ENCODE measurements around the gene OR51F2.
"Not testable (repeated sequence)": the region's sequence is repeated elsewhere in the genome, so short reads cannot be mapped to it uniquely, and the experiment has no call there.

OR51F2 gene, protein sequence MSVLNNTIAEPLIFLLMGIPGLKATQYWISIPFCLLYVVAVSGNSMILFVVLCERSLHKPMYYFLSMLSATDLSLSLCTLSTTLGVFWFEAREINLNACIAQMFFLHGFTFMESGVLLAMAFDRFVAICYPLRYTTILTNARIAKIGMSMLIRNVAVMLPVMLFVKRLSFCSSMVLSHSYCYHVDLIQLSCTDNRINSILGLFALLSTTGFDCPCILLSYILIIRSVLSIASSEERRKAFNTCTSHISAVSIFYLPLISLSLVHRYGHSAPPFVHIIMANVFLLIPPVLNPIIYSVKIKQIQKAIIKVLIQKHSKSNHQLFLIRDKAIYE

DNA sequence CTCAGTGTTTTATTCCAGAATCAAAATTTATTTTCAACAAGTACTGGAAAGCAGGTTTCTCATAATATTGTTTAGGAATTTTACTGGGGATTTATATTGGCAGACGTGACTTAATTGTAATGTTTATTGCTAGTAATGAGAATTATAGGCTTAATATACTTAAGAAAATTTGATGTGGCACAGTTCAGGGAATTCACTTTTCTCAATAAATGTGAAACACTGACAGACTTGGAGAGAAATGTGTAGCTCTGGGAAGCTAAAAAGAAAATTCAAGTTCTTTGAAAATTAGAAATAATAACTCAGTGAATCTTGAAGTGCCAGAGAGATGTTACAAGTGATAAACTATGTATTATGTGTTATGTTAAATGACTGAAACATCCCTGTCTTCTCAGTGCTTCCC is at the start of gene OR51F2:
Gene OR51F2 (plus strand): TSS at position 301 of the 400 bp plus-strand sequence. CDS start 101 bp downstream, outside the sequence.
- no peak for DNase-seq

DNA sequence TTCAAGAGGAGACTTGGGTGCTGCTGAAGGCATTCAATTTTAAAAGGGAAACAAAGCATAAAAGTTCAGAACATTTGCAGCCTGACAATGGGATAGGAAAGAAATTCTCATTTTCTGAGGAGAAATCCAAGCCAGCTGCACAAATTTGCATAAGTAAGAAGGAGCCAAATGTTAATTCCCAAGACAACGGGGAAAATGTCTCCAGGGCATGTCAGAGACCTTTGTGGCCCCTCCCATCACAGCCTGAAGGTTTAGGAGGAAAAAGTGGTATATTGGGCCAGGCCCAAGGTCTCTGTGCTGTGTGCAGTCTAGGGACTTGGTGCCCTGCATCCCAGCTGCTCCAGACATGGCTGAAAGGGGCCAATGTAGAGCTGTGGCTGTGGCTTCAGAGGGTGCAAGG is 38.7 kb upstream of the OR51F2 start:
- DNase-seq = no peak

DNA sequence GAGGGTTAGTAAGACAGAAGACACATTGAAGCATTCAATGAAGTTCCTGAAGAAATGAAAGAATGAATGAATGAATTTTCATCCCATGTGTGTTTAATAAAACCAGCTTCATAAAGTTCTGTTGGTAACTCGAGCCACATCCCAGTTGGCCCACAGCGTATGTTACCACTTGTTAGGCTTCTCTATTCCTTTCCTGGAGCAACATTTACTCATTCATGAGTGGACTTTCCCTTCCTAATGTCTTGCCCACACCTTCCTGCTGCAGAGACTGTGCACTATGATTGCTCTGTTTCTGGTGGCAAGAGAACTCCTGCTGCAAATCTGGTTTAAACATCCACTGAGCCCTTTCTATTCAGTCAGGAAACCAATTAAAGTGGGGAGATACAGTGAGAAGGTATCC is 23.9 kb upstream of the OR51F2 start:
- DNase-seq = no peak

DNA sequence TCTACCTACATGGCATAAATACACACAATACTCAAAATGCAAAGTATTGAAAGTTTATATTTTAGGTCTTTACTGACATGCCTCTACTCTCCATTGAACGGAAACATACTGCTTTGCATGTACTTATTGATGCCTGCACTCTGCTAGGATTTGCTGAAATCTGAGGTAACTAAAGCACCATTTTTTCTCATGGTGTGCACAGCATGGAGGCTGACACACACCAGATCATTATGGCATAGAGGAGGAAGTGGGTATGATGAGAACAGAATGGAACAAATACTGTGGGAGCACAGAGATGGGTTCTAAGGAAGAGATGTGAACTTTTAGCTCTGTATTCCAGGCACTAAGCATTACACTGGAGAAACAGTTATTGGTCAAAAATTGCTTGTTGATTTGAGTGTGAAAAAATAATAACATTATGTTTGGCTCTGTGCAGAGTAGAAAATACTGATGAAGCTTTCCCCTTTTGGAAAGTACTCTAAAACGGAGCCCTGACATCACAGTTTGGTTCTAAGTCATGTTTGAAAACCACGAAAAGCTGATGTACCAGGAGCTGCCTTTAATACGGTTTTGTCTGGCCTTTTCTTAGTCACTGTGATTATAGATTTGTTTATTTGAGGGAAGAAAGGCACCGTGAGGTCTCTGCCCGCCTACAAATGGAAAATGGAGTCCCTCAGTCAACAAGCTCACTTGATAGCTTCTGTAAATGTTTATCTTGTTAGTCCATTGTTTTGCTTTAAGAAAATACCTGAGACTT is 22.5 kb upstream of the OR51F2 start:
- peak; percentile 12 for DNase-seq

DNA sequence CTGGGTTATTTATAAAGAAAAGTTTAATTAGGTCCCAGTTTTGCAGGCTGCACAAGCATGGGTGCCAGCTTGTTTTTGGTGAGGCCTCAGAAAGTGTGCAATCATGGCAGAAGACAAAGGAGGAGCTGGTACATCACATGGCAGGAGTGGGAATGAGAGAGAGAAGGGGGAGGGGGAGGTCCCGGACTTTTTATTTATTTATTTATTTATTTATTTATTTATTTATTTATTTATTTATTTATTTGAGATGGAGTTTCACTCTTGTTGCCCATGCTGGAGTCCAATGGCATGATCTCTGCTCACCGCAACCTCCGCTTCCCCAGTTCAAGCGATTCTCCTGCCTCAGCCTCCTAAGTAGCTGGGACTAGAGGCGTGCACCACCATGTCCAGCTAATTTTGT is 19.8 kb upstream of the OR51F2 start:
- not testable (repeated sequence) for DNase-seq

DNA sequence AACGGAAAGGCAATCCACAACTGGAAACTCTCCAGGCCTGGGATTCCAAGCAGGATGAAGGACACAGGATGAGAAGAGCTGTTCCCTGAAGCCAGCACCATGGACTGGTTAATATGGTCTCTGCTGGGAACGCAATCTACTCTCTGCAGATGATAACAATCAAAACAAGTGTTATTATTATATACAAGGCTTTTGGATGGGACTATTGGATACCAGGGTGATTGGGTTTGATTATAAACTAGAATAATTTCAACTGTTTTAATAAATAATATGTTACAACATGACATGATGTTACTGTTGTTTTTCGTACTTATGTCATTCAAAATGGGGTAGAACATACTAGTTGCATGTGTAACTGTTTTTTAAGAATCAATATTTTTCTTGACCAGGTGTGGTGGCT is 16.8 kb upstream of the OR51F2 start, which contains the start of gene OR52R1:
Gene OR52R1 (minus strand): TSS at position 101 of the 400 bp plus-strand sequence. CDS start 0 bp downstream, at position 101.
- DNase-seq = no peak

DNA sequence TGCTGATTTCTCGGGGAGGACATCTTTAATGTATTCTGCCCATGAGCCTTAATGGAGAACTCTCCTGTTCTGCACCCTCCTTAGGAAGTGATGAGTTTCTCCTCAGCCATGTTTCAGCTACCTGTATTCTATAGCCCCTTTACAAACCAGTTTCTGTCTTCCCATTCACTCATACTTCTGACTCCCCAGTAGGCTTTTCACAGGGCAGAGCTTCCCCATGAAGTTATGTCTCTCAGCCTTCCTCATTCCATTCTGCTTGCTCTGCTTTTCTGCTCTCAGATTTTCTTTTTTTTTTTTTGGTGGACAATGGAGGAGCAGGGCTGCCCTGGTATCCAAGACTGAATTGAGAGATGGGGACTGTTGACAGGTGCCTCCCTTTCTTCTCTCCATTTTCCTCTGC is 12.6 kb upstream of the OR51F2 start:
- DNase-seq = no peak

DNA sequence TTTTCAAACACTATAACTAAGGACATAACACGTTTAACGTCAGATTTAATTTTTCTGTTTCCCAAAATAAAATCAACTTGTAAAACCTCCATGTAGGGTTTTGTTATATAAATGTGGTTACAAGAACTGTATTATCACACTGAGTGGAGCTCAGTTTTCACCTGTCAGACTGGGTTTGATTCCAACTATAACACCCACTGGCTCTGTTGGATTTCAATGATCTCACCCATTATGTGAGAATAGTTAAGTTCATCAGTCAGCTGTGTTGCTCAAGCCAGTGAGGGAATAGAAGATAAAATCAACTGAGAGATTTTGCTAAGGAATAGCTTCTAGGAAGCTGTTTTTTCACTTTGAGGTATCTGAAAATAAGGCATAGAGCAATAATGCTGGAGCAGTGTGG is 11.9 kb upstream of the OR51F2 start:
- no peak for DNase-seq

DNA sequence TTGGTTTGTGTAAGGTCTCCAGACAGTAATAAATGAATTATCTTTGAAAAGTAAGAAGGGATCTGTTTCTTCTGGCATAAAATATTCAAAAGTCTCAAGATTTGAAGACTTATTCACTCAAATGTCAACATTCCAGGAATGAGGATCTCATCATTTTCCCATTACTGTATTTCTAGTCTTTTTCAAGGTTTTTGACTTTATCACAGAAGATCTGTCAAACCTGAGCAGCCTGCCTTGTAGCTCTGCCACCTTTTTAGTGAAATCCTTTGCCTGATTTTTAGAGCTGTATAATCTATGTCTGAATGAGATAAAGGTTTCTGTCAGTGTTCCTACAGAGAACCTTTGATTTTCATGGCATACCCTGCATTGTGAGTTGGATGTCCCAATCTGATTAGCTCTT is 4.0 kb downstream of the OR51F2 start:
- DNase-seq = no peak

DNA sequence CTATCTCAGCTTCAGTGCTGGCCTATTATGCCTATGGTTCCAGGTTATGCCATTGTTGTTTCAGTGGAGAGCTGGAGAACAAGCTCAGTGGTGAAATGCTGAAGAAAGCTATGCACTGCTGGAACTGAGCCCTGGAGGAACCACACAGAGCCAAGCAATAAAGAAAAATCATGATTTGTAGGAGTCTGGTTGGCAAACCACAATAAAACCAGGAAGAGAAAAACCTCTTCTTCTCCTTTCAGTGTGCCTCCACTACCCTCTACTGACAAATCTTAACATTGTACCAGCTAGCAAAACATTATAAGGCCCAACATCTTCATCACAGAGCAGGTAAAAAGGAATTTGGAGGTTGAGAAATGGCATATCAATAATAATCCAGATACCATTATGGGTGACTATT is 5.3 kb downstream of the OR51F2 start:
- DNase-seq = peak; percentile 70

DNA sequence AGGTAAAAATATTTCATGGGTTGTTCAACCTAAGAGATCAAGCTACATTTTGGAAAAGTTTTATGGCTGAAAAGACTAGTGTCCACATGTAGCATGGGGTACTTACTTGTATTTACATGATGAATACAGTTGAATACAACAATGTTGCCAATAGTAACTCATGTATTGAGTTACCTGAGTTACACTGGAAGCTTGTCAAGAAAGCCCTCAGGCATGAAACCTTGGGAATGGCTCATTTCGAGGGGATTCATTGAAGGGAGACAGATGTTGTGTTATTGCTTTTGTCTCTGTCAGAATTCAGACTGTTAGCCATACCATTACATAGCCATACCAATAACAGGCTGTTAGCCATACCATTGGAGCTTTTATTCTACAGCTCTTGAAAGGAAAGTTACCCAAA is 9.2 kb downstream of the OR51F2 start:
- no peak for DNase-seq

DNA sequence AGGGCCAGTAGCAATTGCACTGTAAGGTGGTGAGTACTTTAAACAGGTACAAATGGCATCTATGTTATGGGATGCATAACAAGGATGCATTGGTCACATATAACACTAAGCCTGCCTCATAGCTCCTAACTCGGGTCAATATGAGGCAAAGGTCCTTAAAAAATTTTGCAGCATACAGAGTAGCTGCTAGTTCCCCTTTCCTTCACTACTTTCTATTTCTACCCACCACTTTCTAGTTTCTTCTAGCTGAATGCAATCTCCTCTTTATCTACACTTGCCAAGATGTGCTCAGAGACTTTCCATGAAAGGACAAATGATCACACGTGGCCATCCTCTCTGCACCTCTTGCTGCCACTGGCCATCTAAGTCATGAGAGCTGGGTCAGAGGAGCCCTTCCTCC is 9.8 kb downstream of the OR51F2 start:
- no peak for DNase-seq

DNA sequence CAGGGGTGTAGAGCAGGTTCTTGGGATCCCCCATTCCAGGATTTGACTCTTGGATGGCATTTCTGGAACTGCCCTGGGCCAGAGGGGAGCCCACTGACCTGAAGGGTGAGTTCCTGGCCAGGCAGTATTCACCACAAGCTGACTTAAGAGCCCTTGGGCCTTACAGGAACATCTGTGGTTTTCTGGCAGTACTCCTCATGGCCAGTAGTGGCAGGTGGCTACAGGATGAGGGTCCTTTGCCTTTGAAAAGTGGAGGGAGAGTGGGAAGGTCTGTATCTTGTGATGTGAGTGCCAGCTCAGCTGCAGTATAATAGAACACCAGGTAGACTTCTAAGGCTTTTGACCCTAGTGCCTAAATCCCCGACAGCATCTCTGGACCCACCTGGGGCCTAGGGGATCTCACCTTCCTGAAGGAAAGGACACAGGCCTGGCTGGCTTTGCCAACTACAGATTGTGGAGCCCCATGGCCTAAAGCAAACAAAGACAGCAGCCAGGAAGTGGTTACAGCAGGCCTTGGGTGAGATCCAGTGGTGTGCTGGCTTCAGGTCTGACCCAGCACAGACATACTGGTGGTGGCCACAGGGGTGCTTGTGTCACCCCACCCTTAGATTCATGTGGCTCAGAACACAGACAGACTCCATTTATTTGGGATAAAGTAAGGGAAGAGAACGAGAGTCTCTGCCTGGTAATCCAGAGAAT is 18.9 kb downstream of the OR51F2 start:
- peak; percentile 24 for DNase-seq

DNA sequence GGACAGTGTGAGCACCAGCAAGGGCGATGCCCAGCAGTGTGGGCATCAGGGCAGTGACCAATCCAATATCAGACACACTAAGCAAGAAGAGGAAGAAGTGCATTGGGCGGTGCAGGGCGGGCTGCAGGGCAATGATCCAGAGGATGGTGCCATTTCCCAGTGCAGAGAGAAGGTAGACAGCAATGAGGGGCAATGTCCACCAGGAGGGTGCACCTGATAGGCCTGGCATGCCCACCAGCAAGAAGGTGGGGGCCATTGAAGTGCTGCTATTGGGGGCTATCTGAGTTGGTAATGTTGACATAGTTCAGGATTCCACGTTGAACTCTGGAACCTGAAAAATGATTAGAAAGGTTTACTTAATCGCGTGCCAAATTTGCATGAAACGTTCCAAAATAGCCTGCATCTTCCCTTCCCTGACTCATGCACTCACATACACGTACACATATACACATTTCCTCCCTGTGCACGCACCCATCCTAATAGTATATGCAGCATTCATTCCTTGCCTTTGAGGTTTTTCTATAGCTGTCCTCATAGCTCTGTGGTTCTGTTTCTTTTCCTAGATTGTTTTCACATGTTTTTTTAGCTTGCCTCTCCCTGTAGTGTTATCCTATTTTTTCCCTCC is 27.9 kb downstream of the OR51F2 start, which contains the start of gene OR51S1:
Gene OR51S1 (minus strand): TSS at position 301 of the 625 bp plus-strand sequence. CDS start 0 bp downstream, at position 301.
- no peak for DNase-seq

DNA sequence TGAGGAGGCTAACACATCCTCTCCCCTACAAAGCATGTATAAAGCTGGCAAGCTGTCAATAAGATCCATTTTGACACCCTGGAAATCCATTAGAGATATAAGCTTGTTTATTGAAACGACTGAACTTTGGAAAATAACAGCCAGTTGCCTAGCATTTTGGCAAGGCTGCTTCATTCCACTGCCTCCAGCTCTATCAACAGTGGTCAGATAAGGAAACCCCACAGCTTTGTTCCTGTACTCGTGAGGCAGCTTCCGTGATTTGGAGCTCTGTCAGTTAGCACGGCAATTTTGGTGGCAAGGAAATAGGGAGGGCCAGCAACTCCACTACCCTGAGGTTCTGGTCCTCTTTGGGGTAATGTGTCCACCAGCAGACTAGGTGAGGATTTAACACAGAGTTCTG is 29.9 kb downstream of the OR51F2 start:
- DNase-seq = no peak

DNA sequence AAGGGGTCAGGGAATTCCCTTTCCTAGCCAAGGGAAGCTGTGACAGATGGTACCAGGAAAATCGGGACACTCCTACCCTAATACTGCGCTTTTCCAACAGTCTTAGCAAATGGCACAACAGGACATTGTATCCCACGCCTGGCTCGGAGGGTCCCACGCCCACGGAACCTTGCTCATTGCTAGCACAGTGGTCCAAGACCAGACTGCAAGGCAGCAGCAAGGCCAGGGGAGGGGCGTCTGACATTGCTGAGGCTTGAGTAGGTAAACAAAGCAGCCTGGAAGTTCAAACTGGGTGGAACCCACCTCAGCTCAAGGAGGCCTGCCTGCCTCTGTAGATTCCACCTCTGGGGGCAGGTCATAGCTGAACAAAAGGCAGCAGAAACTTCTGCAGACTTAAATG is 33.2 kb downstream of the OR51F2 start:
- not testable (repeated sequence) for DNase-seq

DNA sequence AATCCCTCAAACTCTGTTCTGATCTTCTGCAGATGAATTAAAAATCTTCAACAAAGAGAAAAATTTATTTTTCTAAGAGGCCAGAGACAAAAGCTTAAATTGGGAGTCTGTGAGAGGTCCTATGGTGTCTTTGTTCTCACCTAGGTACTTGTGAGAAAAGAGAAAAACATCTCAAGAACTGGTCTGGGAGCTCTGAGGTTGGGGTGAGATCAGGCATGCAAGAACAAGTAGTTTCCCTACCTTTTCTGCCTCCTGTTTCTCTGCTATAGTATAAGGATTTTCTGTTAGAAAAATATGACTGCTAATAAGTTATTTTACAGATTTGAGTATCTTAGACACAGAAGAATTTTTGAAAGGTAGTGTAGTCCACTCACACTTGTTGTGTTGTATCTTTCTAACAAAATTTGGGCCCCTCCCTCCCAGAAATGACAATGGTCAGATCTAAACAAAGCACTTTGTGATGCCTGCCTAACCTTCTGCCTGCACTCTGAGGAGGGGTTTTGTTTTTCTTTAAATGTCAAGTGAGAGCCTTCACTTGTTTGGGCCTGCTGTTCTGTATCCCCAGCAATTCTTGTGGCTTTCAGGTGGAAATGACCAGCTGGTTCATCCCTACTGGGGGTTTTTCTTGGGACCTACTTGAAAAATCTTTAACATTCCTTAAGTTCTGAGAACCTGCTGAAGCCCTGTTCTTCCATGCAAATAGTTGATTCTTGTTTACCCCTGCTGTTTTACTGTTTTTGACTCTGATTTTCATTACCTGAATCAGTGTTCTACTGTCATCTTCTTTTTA is 41.5 kb downstream of the OR51F2 start:
- no peak for DNase-seq

DNA sequence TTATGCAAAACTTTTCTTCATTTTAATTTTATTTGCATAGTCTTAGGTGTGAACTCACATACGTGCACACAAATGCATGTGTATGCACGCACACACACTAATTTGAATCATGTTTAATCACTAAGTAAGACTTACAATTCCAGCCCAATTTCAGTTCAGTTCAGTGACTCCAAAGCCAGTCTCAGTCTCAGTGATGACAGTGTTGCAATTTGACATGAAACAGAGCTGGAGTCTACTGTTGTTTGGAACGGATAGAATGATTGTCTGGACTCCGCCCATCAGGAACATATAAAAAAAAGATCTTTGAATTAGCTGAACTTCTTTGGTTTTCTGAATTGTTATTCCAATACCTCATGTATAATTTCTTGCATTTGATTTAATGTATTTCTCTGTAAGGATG is 42.8 kb downstream of the OR51F2 start:
- no peak for DNase-seq

DNA sequence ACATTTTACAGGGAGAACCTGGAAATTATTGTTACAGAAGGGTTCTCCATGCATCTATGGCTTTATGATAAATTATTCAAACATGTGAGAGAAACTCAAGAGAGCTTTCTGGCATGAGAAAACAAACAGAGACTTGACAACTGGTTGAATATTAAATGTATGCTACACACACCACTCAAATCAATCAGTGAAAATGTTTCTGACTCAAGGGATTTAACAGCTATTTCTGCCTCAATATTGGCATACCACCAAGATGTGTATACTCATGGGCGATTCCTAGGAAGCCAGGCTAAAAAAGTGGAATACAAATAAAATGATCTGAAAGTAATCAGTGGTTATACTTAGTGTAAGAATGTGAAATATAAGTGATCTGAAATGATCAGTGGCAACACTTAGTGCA is 44.7 kb downstream of the OR51F2 start:
- peak; percentile 23 for DNase-seq
